ENCODE data around the gene PSMD9.
"Not testable (repeated sequence)": the region's sequence is repeated elsewhere in the genome, so short reads cannot be mapped to it uniquely, and the experiment has no call there.

Gene PSMD9

GRCh38 chr12:121861636-121862254 is 26.8 kb upstream of the PSMD9 start:
- Histone ChIP-seq H3K9ac (ENCODE audit: insufficient read length, low read depth) (peak overlapping the region; percentile 72), H3K4me3 (ENCODE audit: insufficient read length, low read depth) (no peak overlapping the region), H3K9me3 (ENCODE audit: insufficient read depth, low read length) (no peaks in the 10 kb centered on the region), H3K4me1 (ENCODE audit: insufficient read depth, insufficient read length) (peaks cover 30% of the 10 kb centered on the region), H3K27me3 (ENCODE audit: insufficient read depth, insufficient read length) (no peaks in the 10 kb centered on the region), H3K36me3 (ENCODE audit: insufficient read depth, insufficient read length, low read length) (no peaks in the 10 kb centered on the region)
- TF ChIP-seq SUZ12 (IDR thresholded peaks at IDR 0.05; ENCODE audit: extremely low read depth, insufficient read depth, insufficient read length) = no peak
- TF ChIP-seq ZNF274 (IDR thresholded peaks at IDR 0.05; ENCODE audit: low read depth, low read length) = no peak
- TF ChIP-seq YY1 (IDR thresholded peaks at IDR 0.05; ENCODE audit: insufficient read depth, insufficient read length) = no peak
- no peak for DNase-seq (ENCODE audit: low read depth, low spot score)

- no peak overlapping the region for H3K9ac ChIP-seq (ENCODE audit: insufficient read length, low read depth)
- TF ChIP-seq ZNF274 (IDR thresholded peaks at IDR 0.05; ENCODE audit: low read depth, low read length) = no peak
- no peak for TF ChIP-seq SUZ12 (IDR thresholded peaks at IDR 0.05; ENCODE audit: extremely low read depth, insufficient read depth, insufficient read length)
- no peak for TF ChIP-seq YY1 (IDR thresholded peaks at IDR 0.05; ENCODE audit: insufficient read depth, insufficient read length)
Measured at GRCh38 chr12:121866331-121866730, 22.3 kb upstream of the PSMD9 start.

GRCh38 chr12:121869229-121869628 is 19.4 kb upstream of the PSMD9 start:
- H3K4me3 ChIP-seq (ENCODE audit: insufficient read length, low read depth); H3K9ac ChIP-seq (ENCODE audit: insufficient read length, low read depth); DNase-seq (ENCODE audit: low read depth, low spot score); H3K27me3 ChIP-seq (ENCODE audit: insufficient read depth, insufficient read length); H3K4me1 ChIP-seq (ENCODE audit: insufficient read depth, insufficient read length); H3K9me3 ChIP-seq (ENCODE audit: insufficient read depth, low read length); H3K36me3 ChIP-seq (ENCODE audit: insufficient read depth, insufficient read length, low read length): not testable (repeated sequence)

More at GRCh38 chr12:121866331-121866730, 22.3 kb upstream of the PSMD9 start:
- Histone ChIP-seq H3K9me3 (ENCODE audit: insufficient read depth, low read length) (no peaks in the 10 kb centered on the region), H3K4me1 (ENCODE audit: insufficient read depth, insufficient read length) (peaks cover 7% of the 10 kb centered on the region), H3K27me3 (ENCODE audit: insufficient read depth, insufficient read length) (no peaks in the 10 kb centered on the region), H3K4me3 (ENCODE audit: insufficient read length, low read depth) (no peak overlapping the region), H3K36me3 (ENCODE audit: insufficient read depth, insufficient read length, low read length) (no peaks in the 10 kb centered on the region)
- DNase-seq (ENCODE audit: low read depth, low spot score) = no peak

- H3K9ac ChIP-seq (ENCODE audit: insufficient read length, low read depth) = no peak overlapping the region
- no peak for DNase-seq (ENCODE audit: low read depth, low spot score)
- no peak for TF ChIP-seq ZNF274 (IDR thresholded peaks at IDR 0.05; ENCODE audit: low read depth, low read length)
- no peak for TF ChIP-seq YY1 (IDR thresholded peaks at IDR 0.05; ENCODE audit: insufficient read depth, insufficient read length)
- TF ChIP-seq SUZ12 (IDR thresholded peaks at IDR 0.05; ENCODE audit: extremely low read depth, insufficient read depth, insufficient read length) = no peak
- H3K4me1 ChIP-seq (ENCODE audit: insufficient read depth, insufficient read length) = peaks cover 3% of the 10 kb centered on the region
- H3K36me3 ChIP-seq (ENCODE audit: insufficient read depth, insufficient read length, low read length) = no peaks in the 10 kb centered on the region
- no peak overlapping the region for H3K4me3 ChIP-seq (ENCODE audit: insufficient read length, low read depth)
- no peaks in the 10 kb centered on the region for H3K9me3 ChIP-seq (ENCODE audit: insufficient read depth, low read length)
- no peaks in the 10 kb centered on the region for H3K27me3 ChIP-seq (ENCODE audit: insufficient read depth, insufficient read length)
Measured at GRCh38 chr12:121871467-121871866, 17.1 kb upstream of the PSMD9 start.

- Histone ChIP-seq H3K4me1 (ENCODE audit: insufficient read depth, insufficient read length) (peaks cover 4% of the 10 kb centered on the region), H3K4me3 (ENCODE audit: insufficient read length, low read depth) (no peak overlapping the region), H3K9ac (ENCODE audit: insufficient read length, low read depth) (no peak overlapping the region), H3K36me3 (ENCODE audit: insufficient read depth, insufficient read length, low read length) (no peaks in the 10 kb centered on the region), H3K9me3 (ENCODE audit: insufficient read depth, low read length) (no peaks in the 10 kb centered on the region), H3K27me3 (ENCODE audit: insufficient read depth, insufficient read length) (no peaks in the 10 kb centered on the region)
- no peak for TF ChIP-seq SUZ12 (IDR thresholded peaks at IDR 0.05; ENCODE audit: extremely low read depth, insufficient read depth, insufficient read length)
- no peak for TF ChIP-seq ZNF274 (IDR thresholded peaks at IDR 0.05; ENCODE audit: low read depth, low read length)
- TF ChIP-seq YY1 (IDR thresholded peaks at IDR 0.05; ENCODE audit: insufficient read depth, insufficient read length) = no peak
- DNase-seq (ENCODE audit: low read depth, low spot score) = no peak
Measured at GRCh38 chr12:121872546-121873215, 15.9 kb upstream of the PSMD9 start.

GRCh38 chr12:121873216-121873569 is 15.4 kb upstream of the PSMD9 start:
- H3K27me3 ChIP-seq (ENCODE audit: insufficient read depth, insufficient read length) = no peaks in the 10 kb centered on the region
- H3K4me1 ChIP-seq (ENCODE audit: insufficient read depth, insufficient read length) = peaks cover 4% of the 10 kb centered on the region
- H3K9me3 ChIP-seq (ENCODE audit: insufficient read depth, low read length) = no peaks in the 10 kb centered on the region
- no peak overlapping the region for H3K4me3 ChIP-seq (ENCODE audit: insufficient read length, low read depth)
- no peaks in the 10 kb centered on the region for H3K36me3 ChIP-seq (ENCODE audit: insufficient read depth, insufficient read length, low read length)
- TF ChIP-seq ZNF274 (IDR thresholded peaks at IDR 0.05; ENCODE audit: low read depth, low read length) = no peak
- no peak for TF ChIP-seq YY1 (IDR thresholded peaks at IDR 0.05; ENCODE audit: insufficient read depth, insufficient read length)
- no peak for TF ChIP-seq SUZ12 (IDR thresholded peaks at IDR 0.05; ENCODE audit: extremely low read depth, insufficient read depth, insufficient read length)
- no peak overlapping the region for H3K9ac ChIP-seq (ENCODE audit: insufficient read length, low read depth)
- DNase-seq (ENCODE audit: low read depth, low spot score) = no peak

GRCh38 chr12:121874071-121874470 is 14.5 kb upstream of the PSMD9 start:
- no peak overlapping the region for H3K9ac ChIP-seq (ENCODE audit: insufficient read length, low read depth)
- H3K4me1 ChIP-seq (ENCODE audit: insufficient read depth, insufficient read length) = peaks cover 4% of the 10 kb centered on the region
- H3K27me3 ChIP-seq (ENCODE audit: insufficient read depth, insufficient read length) = no peaks in the 10 kb centered on the region
- no peaks in the 10 kb centered on the region for H3K36me3 ChIP-seq (ENCODE audit: insufficient read depth, insufficient read length, low read length)
- no peak for TF ChIP-seq SUZ12 (IDR thresholded peaks at IDR 0.05; ENCODE audit: extremely low read depth, insufficient read depth, insufficient read length)
- TF ChIP-seq ZNF274 (IDR thresholded peaks at IDR 0.05; ENCODE audit: low read depth, low read length) = no peak
- no peak for TF ChIP-seq YY1 (IDR thresholded peaks at IDR 0.05; ENCODE audit: insufficient read depth, insufficient read length)
- H3K4me3 ChIP-seq (ENCODE audit: insufficient read length, low read depth) = no peak overlapping the region
- no peaks in the 10 kb centered on the region for H3K9me3 ChIP-seq (ENCODE audit: insufficient read depth, low read length)
- no peak for DNase-seq (ENCODE audit: low read depth, low spot score)

Measured in NT2/D1 (cell line).